Esophagus (tissue), 2 donors: ENCODE measurements around the gene CDC14A. TPM values are rescaled to one million over a fixed set of nuclear protein-coding genes. Genes with fewer than 3 reads are reported as not detected.

Source experiments
- H3K27ac ChIP-seq, 2 donors: one replicate each; pipeline ENCODE4 v1.5.1; 2013; ENCODE audit warnings: low read depth in 2 of 2, mild to moderate bottlenecking in 2 of 2, inconsistent platforms in 1 of 2, low read length in 1 of 2, moderate library complexity in 1 of 2
- H3K27me3 ChIP-seq, 2 donors: one replicate each; pipeline ENCODE4 v1.6.1; 2013; ENCODE audit warnings: low read length in 2 of 2, control low read depth in 1 of 2, mild to moderate bottlenecking in 1 of 2; ENCODE audit not compliant: insufficient read depth in 2 of 2, control insufficient read depth in 1 of 2
- H3K36me3 ChIP-seq, 2 donors: one replicate each; pipeline ENCODE4 v1.6.1; 2013; ENCODE audit warnings: low read length in 1 of 2; ENCODE audit not compliant: control insufficient read depth in 2 of 2, insufficient read depth in 2 of 2
- H3K4me1 ChIP-seq, 2 donors: one replicate each; pipeline ENCODE4 v1.6.1; 2013; ENCODE audit warnings: low read length in 1 of 2; ENCODE audit not compliant: control insufficient read depth in 2 of 2, insufficient read depth in 2 of 2
- H3K4me3 ChIP-seq, 2 donors: one replicate each; pipeline ENCODE4 v1.5.1; 2013; ENCODE audit warnings: low read length in 2 of 2, mild to moderate bottlenecking in 2 of 2, low read depth in 1 of 2, moderate library complexity in 1 of 2
- H3K9me3 ChIP-seq, 2 donors: one replicate each; pipeline ENCODE4 v1.6.1; 2013; ENCODE audit warnings: mild to moderate bottlenecking in 2 of 2, low read depth in 1 of 2, low read length in 1 of 2, moderate library complexity in 1 of 2; ENCODE audit not compliant: control insufficient read depth in 2 of 2, insufficient read depth in 1 of 2
- WGBS, 2 donors: extraction: QIAGEN DNeasy Blood & Tissue Kit; methylation state at CpG; one replicate each; pipeline ENCODE4 v1.1.7; 2013; 5-methylcytosine and 5-hydroxymethylcytosine counted together
- polyA plus RNA-seq, 2 donors: library from polyadenylated mRNA; stranded (reverse); fragments of 200-250 nt; gene quantifications; one replicate each; pipeline ENCODE4 v1.2.3, GENCODE V29; 2013
- donor health status: healthy with polysubstance abuse.
- donor health status: Bipolar disorder and iron deficiency.

Gene CDC14A
- polyA plus RNA-seq, 2 donors: 1.0 to 1.2 TPM

GRCh38 chr1:100543640-100544039 is 191.3 kb downstream of the CDC14A start:
- 62 to 74% methylated on average over 2 of the region's 2 CpGs for WGBS, 2 donors
- Histone ChIP-seq H3K4me1 (peaks cover 3 to 11% of the 10 kb centered on the region in 2 donors), H3K9me3 (no peaks in the 10 kb centered on the region), H3K36me3 (no peaks in the 10 kb centered on the region), H3K27me3 (peaks cover 0 to 6% of the 10 kb centered on the region in 2 donors), H3K27ac (no peak overlapping the region), H3K4me3 (no peak overlapping the region)

DNA sequence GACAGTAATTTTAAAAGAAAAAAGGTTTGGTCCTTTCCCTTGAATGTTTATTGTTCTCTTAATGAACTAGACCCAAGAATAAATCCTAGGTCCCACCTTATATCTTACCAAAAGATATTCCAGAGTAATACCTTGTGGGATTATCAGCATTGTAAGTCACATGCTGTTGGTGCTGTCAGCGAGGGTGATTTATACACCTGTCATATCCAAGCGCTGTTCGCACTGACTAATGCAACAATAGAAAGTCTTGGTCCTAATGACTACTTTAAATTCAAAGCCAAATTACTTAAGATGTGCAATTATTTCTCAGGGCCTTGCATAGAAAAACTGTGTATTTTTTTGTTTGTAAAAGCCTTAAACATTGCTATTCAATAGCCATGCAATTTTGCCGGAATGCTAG is 192.5 kb downstream of the CDC14A start:
- 84 to 91% methylated on average over 4 of the region's 4 CpGs for WGBS, 2 donors

GRCh38 chr1:100545855-100546254 is 193.5 kb downstream of the CDC14A start:
- Histone ChIP-seq H3K27me3 (no peaks in the 10 kb centered on the region), H3K36me3 (no peaks in the 10 kb centered on the region), H3K27ac (no peak overlapping the region), H3K4me1 (no peaks in the 10 kb centered on the region), H3K9me3 (no peaks in the 10 kb centered on the region), H3K4me3 (no peak overlapping the region)
- WGBS, 2 donors: 98 to 99% methylated on average over 1 of the region's 1 CpG

More for the DNA sequence above, 192.5 kb downstream of the CDC14A start:
- H3K27ac ChIP-seq: no peak overlapping the region
- H3K4me1 ChIP-seq: peaks cover 0 to 3% of the 10 kb centered on the region in 2 donors
- no peaks in the 10 kb centered on the region for H3K36me3 ChIP-seq
- H3K9me3 ChIP-seq: no peaks in the 10 kb centered on the region
- H3K4me3 ChIP-seq: no peak overlapping the region
- no peaks in the 10 kb centered on the region for H3K27me3 ChIP-seq

DNA sequence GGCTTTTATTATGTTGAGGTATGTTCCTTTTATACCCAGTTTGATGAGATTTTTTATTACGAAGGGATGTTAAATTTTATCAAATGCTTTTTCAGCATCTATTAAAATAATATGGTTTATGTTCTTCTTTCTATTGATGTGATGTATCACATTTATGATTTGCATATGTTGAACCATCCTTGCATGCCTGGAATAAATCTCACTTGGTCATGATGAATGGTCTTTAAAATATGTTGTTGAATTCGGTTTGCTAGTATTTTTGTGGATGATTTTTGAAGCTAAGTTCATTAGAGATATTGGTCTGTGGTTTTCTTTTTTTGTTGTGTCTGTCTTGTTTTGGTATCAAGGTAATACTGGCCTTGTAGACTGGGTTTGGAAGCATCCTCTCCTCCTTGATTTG is 199.7 kb downstream of the CDC14A start:
- no peaks in the 10 kb centered on the region for H3K27me3 ChIP-seq
- no peaks in the 10 kb centered on the region for H3K36me3 ChIP-seq
- WGBS, 2 donors: 65 to 79% methylated on average over 2 of the region's 2 CpGs
- peaks cover 4% of the 10 kb centered on the region in 2 donors for H3K9me3 ChIP-seq
- no peak overlapping the region for H3K4me3 ChIP-seq
- H3K27ac ChIP-seq: no peak overlapping the region
- H3K4me1 ChIP-seq: no peaks in the 10 kb centered on the region

- Histone ChIP-seq H3K4me1 (no peaks in the 10 kb centered on the region), H3K27ac (no peak overlapping the region)
- WGBS, 2 donors: 62 to 79% methylated on average over 2 of the region's 2 CpGs
These were observed 200.6 kb downstream of the CDC14A start for GRCh38 chr1:100552922-100553321.

DNA sequence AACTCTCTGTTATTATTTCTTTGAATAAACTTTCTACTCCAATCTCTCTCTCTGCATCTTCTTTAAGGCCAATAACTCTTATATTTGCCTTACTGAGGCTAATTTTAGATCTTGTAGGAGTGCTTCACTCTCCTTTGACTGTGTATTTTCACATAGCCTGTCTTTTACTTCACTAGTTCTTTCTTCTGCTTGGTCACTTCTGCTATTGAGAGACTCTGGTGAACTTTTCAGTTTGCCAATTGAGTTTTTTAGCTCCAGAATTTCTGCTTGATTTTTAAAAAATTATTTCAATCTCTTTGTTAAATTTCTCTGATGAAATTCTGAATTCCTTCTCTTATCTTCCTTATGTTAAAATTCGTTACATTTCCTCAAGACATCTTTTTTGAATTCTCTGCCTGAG is 203.9 kb downstream of the CDC14A start:
- no peaks in the 10 kb centered on the region for H3K4me1 ChIP-seq
- WGBS, 2 donors: 62 to 70% methylated on average over 1 of the region's 1 CpG
- no peaks in the 10 kb centered on the region for H3K27me3 ChIP-seq
- no peak overlapping the region for H3K27ac ChIP-seq
- no peak overlapping the region for H3K4me3 ChIP-seq
- H3K36me3 ChIP-seq: no peaks in the 10 kb centered on the region
- peaks cover 4 to 8% of the 10 kb centered on the region in 2 donors for H3K9me3 ChIP-seq

More at GRCh38 chr1:100552922-100553321, 200.6 kb downstream of the CDC14A start:
- Histone ChIP-seq H3K4me3 (no peak overlapping the region), H3K9me3 (peaks cover 4 to 5% of the 10 kb centered on the region in 2 donors), H3K36me3 (no peaks in the 10 kb centered on the region), H3K27me3 (no peaks in the 10 kb centered on the region)

DNA sequence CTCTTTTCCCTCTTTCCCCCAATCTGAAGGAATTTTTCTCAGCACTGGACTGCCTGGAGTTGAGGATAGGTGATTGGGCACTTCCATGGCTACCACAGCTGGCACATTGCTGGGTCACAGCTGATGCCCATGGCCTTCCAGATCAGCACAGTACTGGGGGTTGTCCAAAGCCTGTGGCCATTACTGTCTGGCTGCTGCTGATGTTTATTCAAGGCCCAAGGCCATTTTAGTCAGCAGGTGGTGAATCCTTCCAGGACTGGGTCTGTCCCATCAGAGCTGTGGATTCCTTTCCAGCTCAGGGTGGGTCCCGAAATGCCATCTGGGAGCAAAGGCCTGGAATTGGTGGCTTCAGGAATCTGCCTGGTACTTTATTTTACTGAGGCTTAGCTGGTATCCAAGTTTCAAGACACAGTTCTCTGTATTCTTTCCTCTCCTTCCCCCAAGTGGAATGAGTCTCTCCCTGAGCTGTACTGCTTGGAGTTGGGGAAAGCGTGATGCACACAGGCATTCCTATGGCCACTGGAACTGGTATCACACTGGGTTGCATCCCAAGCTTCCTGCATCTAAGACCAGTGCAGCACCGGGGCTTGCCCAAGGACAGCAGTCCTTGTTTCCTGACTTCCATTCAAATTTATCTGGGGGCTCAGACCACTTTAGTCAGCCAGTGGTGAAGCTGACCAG is 204.8 kb downstream of the CDC14A start:
- peaks cover 4 to 8% of the 10 kb centered on the region in 2 donors for H3K9me3 ChIP-seq
- H3K36me3 ChIP-seq: no peaks in the 10 kb centered on the region
- H3K4me1 ChIP-seq: no peaks in the 10 kb centered on the region
- 84 to 87% methylated on average over 3 of the region's 3 CpGs for WGBS, 2 donors
- H3K27me3 ChIP-seq: no peaks in the 10 kb centered on the region
- no peak overlapping the region for H3K27ac ChIP-seq
- no peak overlapping the region for H3K4me3 ChIP-seq

DNA sequence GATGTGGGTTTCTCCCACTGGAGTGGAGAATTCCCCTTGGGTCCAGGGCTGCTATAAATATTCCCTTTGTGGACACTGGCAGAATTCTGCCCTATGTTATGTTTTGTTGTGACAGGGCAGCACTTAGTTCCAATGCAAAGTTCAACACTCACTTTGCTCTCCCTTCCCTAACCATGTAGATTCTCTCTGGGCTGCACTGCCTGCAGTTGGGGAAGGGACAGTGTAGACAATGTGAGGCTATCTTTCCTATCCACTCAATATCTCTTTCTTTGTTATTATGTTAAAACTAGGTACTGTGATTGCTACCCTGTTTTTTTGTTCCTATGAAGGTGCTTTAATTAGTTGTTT is 205.3 kb downstream of the CDC14A start:
- no peak overlapping the region for H3K27ac ChIP-seq
- H3K27me3 ChIP-seq: no peaks in the 10 kb centered on the region
- H3K9me3 ChIP-seq: peaks cover 4 to 8% of the 10 kb centered on the region in 2 donors
- no peaks in the 10 kb centered on the region for H3K36me3 ChIP-seq
- no peak overlapping the region for H3K4me3 ChIP-seq
- no peaks in the 10 kb centered on the region for H3K4me1 ChIP-seq

GRCh38 chr1:100565533-100565932 is 213.2 kb downstream of the CDC14A start:
- Histone ChIP-seq H3K4me1 (no peaks in the 10 kb centered on the region), H3K4me3 (no peak overlapping the region), H3K36me3 (no peaks in the 10 kb centered on the region), H3K27me3 (no peaks in the 10 kb centered on the region), H3K27ac (no peak overlapping the region), H3K9me3 (no peaks in the 10 kb centered on the region)
- 75 to 80% methylated on average over 3 of the region's 3 CpGs for WGBS, 2 donors

GRCh38 chr1:100565937-100566699 is 213.8 kb downstream of the CDC14A start:
- 69 to 76% methylated on average over 5 of the region's 5 CpGs for WGBS, 2 donors
- no peaks in the 10 kb centered on the region for H3K36me3 ChIP-seq
- no peaks in the 10 kb centered on the region for H3K27me3 ChIP-seq
- no peaks in the 10 kb centered on the region for H3K9me3 ChIP-seq
- no peak overlapping the region for H3K4me3 ChIP-seq
- H3K27ac ChIP-seq: no peak overlapping the region
- H3K4me1 ChIP-seq: no peaks in the 10 kb centered on the region
